GM12865 (cell line): ENCODE results near the gene SRGN.

ENCODE experiments used
- DNase-seq: peaks from one replicate; pipeline ENCODE4 v3.0.0; 2010; ENCODE audit warnings: low read depth
- H3K4me3 ChIP-seq: 2 replicates; pipeline ENCODE4 v1.5.1; 2011; ENCODE audit warnings: mild to moderate bottlenecking, low read depth, low read length, control low read depth
- CTCF ChIP-seq: IDR thresholded peaks from 2 replicates; pipeline ENCODE4 v1.5.1; 2011; ENCODE audit warnings: low read length, control low read depth, low read depth, inconsistent platforms; ENCODE audit not compliant: insufficient read depth; ENCODE audit errors: missing control alignments

The SRGN gene

GRCh38 chr10:69075431-69075830 is 12.5 kb upstream of the SRGN start:
- no peak for TF ChIP-seq CTCF
- DNase-seq = no peak
- H3K4me3 ChIP-seq = no peak overlapping the region

- DNase-seq = no peak
- H3K4me3 ChIP-seq = no peak overlapping the region
- TF ChIP-seq CTCF = no peak
Observed at GRCh38 chr10:69078311-69078710, 9.6 kb upstream of the SRGN start.

GRCh38 chr10:69080226-69080625 is 7.7 kb upstream of the SRGN start:
- TF ChIP-seq CTCF = no peak
- no peak overlapping the region for H3K4me3 ChIP-seq
- DNase-seq = no peak

GRCh38 chr10:69086001-69086509 is 1.8 kb upstream of the SRGN start:
- no peak for TF ChIP-seq CTCF
- DNase-seq = no peak
- H3K4me3 ChIP-seq = peak overlapping the region; percentile 82

GRCh38 chr10:69088471-69088769 is 517 bp downstream of the SRGN start:
- DNase-seq = peak; percentile 32
- peak overlapping the region; percentile 82 for H3K4me3 ChIP-seq
- TF ChIP-seq CTCF = no peak

GRCh38 chr10:69088801-69089501 is 1.0 kb downstream of the SRGN start:
- peak overlapping the region; percentile 82 for H3K4me3 ChIP-seq
- no peak for TF ChIP-seq CTCF
- DNase-seq = peak; percentile 86
